WI38 (cell line): ENCODE data around the gene SENP5.
"Not testable (repeated sequence)": the region's sequence is repeated elsewhere in the genome, so short reads cannot be mapped to it uniquely, and the experiment has no call there.

Experiments used
- H3K4me3 ChIP-seq: 2 replicates; pipeline ENCODE4 v1.5.1; 2011; ENCODE audit warnings: low read depth, mild to moderate bottlenecking, control low read depth, low read length
- TF ChIP-seq, protein P1 (sequence below): IDR thresholded peaks from 2 replicates; pipeline ENCODE4 v1.5.1; 2012; ENCODE audit warnings: low read depth, mild to moderate bottlenecking, control low read depth, low read length

The SENP5 gene, protein sequence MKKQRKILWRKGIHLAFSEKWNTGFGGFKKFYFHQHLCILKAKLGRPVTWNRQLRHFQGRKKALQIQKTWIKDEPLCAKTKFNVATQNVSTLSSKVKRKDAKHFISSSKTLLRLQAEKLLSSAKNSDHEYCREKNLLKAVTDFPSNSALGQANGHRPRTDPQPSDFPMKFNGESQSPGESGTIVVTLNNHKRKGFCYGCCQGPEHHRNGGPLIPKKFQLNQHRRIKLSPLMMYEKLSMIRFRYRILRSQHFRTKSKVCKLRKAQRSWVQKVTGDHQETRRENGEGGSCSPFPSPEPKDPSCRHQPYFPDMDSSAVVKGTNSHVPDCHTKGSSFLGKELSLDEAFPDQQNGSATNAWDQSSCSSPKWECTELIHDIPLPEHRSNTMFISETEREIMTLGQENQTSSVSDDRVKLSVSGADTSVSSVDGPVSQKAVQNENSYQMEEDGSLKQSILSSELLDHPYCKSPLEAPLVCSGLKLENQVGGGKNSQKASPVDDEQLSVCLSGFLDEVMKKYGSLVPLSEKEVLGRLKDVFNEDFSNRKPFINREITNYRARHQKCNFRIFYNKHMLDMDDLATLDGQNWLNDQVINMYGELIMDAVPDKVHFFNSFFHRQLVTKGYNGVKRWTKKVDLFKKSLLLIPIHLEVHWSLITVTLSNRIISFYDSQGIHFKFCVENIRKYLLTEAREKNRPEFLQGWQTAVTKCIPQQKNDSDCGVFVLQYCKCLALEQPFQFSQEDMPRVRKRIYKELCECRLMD

DNA sequence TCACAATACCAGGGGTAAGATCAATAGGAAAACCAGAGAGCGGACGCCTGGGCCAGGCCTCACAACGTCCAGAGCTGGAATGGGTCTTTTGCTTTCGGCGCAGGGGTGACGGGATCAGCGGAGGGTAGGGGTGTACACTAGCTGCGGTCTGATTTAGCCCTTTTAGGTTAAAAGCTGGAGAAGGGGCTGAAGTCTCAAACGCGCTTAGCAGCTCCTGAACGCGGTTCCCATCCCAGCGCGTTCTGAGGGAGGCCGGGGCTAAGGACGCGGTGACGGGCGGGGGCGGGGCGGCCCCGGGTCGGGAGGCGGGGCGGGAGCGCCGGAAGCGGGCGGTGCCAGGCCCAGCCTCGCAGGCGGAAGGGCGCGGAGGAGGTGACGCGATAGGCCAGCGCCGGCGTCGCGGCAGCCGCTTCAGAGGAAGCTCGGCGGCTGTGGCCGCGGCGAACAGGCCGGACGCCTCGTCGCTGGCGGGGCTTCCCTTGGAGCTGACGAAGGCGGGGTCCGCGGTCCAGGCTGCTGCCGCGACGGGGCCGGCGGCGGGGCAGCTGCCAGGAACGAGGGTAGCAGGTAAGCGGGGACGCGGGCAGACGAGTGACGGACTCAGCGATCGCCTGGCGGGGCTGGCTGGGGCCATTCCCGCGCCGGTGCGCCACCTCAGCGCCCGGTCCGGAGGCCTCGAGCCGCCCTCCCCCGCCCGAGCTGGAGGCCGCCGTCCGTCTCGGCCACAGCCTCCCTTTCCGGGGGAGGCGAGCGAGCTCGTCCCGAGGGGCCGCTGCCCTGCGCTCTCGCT lies at the start of gene SENP5:
SENP5 (plus strand) TSS at position 414 of the 790 bp plus-strand sequence. CDS start 17,262 bp downstream, outside the sequence.
- TF ChIP-seq, protein P1, sequence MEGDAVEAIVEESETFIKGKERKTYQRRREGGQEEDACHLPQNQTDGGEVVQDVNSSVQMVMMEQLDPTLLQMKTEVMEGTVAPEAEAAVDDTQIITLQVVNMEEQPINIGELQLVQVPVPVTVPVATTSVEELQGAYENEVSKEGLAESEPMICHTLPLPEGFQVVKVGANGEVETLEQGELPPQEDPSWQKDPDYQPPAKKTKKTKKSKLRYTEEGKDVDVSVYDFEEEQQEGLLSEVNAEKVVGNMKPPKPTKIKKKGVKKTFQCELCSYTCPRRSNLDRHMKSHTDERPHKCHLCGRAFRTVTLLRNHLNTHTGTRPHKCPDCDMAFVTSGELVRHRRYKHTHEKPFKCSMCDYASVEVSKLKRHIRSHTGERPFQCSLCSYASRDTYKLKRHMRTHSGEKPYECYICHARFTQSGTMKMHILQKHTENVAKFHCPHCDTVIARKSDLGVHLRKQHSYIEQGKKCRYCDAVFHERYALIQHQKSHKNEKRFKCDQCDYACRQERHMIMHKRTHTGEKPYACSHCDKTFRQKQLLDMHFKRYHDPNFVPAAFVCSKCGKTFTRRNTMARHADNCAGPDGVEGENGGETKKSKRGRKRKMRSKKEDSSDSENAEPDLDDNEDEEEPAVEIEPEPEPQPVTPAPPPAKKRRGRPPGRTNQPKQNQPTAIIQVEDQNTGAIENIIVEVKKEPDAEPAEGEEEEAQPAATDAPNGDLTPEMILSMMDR, result no peak
- H3K4me3 ChIP-seq, result peak within 1 kb of the TSS; percentile 95

DNA sequence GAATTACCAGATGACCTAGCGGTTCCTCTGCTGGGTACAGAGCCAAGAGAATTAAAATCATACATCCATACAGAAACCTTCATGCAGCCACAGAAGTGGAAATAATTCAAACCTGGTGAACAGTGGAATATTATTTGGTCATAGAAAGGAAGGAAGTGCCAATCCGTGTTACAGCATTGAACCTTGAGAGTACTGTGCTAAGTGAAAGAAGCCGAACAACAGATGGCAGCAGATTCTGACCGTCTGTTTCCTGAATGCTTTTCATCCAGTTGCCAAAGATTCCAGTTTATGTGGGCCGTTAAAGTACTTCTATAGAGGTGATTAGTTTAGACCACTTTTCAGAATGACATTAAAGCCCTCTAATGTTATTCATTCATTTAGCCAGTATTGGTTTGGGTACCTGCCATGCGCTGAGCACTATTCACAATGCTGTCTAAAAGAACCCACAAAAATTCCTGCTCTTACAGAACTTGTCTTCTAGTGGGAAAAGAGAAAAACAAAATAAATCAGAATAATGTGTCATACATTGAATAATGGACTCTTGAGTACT lies 45.8 kb upstream of the SENP5 start:
- H3K4me3 ChIP-seq, result no peak overlapping the region
- TF ChIP-seq, protein P1, result no peak

DNA sequence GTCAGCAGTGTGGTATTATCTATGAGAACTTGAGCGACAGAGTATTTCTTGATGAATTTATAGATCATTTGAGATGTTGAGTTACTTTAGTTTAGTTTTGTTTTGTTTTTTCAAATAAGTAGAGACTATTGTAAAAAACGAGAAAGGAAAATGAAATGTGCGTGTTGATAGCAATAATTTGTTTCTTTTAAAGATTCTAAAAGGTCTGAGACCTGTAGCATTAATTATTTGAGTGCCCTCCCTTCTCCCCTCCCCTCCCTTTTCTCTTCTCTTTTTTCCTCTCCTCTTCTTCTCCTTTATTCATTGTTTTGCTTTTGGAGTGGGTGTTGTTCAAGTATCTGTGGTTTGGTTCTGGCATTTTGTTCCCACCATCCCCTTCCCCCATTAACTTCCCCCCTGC lies 38.1 kb upstream of the SENP5 start:
- H3K4me3 ChIP-seq, result not testable (repeated sequence)

DNA sequence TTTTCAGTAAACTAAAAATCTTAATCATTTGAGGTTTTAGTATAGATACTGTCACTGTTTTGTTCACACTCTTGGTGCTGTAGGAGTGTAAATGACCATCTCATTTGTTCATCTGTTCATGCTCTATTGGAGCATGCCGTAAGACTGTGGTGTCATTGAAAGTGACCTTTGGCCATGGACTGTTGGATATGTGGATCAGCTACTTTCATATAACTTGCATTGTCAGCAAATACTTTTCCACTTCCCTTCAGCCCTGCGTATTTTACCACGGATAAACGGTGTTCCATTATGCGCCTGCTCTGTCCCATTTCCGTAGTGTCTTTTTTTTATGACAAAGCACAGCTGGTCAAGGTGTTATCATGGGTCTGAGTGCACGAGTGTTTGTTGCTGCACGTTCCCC lies 32.6 kb upstream of the SENP5 start:
- TF ChIP-seq, protein P1, result no peak
- no peak overlapping the region for H3K4me3 ChIP-seq

DNA sequence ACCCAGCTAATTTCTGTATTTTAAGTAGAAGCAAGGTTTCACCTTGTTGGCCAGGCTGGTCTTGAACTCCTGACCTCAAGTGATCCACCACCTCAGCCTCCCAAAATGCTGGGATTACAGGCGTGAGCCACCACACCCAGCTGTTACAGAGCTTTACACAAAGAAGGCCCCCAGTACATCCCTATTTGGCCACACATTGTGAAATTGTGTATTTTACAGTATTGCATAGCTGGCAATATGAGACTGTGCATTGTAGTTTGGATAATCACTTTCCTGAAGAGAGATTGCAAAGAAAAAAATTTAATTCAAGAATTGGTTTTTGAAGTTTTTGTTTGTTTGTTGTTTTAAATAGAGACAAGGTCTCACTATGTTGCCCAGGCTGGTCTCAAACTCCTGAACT lies 31.1 kb upstream of the SENP5 start:
- H3K4me3 ChIP-seq, result not testable (repeated sequence)

DNA sequence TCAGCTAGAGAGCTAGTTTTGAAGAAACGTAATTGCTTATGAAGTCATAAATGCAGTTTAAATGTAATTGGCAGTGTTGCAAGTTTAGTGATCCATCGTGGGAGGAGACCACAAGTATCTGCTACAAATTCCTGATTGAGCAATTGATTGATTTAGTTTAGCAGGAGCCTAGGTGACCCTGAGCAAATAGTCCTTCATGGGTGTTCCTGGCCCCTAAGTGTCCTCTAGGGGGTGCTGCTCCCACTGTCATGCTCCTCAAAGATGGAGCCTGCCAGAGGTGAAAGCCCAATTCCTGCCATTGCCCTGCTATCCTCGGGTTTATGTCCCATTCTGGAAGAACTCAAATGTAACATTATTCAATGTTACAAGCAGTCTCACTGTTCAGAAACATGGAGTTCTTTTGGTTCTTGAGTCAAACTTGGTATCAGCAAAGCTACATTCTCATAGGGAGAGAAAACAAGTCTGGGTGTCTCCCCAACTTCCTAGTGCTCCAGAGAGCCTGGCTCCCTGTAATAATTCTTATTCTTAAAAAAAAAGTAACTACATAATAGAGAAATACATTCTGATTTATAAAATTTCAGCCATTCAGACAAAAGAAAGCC lies 29.8 kb upstream of the SENP5 start:
- TF ChIP-seq, protein P1, result peak; percentile 86
- no peak overlapping the region for H3K4me3 ChIP-seq

DNA sequence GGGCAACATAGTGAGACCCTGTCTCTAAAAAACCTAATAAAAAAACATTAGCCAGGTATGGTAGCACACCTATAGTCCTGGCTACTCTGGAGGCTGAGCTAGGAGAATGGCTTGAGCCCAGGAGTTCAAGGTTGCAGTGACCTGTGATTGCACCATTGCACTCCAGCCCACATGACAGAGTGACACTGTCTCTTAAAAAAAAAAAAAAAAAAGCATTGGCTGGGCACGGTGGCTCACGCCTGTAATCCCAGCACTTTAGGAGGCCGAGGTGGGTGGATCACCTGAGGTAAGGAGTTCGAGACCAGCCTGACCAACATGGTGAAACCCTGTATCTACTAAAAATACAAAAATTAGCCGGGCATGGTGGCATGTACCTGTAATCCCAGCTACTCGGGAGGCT lies 28.4 kb upstream of the SENP5 start:
- not testable (repeated sequence) for H3K4me3 ChIP-seq

DNA sequence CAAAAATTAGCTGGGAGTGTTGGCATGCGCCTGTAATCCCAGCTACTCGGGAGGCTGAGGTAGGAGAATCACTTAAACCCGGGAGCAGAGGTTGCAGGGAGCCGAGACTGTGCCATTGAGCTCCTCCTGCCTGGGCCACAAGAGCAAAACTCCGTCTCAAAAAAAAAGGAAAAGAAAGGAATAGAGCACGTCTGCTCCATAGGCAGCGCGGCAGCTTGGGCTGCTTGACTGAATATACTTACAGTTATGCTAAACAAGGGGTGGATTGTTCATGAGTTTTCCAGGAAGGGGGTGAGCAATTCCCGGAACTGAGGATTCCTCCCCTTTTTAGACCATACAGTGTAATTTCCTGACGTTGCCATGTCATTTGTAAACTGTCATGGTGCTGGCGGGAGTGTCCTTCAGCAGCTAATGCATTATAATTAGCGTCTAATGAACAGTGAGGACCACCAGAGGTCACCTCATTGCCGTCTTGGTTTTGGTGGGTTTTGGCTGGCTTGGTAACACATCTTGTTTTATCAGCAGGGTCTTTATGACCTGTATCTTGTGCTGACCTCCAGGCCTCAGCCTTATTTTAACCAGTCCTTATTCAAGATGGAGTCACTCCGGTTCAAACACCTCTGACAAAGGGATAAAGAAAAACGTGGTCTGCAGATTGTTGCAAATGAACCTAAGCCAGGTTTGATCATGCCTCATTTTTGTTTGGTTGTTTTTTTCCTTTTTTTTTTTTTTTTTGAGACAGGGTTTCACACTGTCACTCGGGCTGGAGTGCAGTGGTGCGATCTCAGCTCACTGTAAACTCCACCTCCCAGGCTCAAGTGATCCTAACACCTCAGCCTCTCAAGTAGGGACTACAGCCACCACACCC lies 24.9 kb upstream of the SENP5 start:
- TF ChIP-seq, protein P1, result no peak
- H3K4me3 ChIP-seq, result no peak overlapping the region
